HCT116 (cell line): ENCODE measurements around the gene AGAP1. TPM values are rescaled to one million over a fixed set of nuclear protein-coding genes. Genes with fewer than 3 reads are reported as not detected.

Experiments used
- ATAC-seq: fragments of 200-7000 bp; cut with Tn5 transposase; 2 replicates; pipeline ENCODE4 v1.9.1; 2020; ENCODE audit warnings: mild to moderate bottlenecking, moderate library complexity
- BruUV-seq: library from RNA; stranded (reverse); fragments of 400-500 nt; replicated peaks from 2 replicates; lab custom pipeline; 2021; lab: Mats Ljungman, UMichigan
- CTCF ChIA-PET: fragments of 300-600 bp; sonication (Branson Sonifier 250); formaldehyde crosslinking; loops from one replicate; lab custom pipeline; 2021; ENCODE audit warnings: antibody characterized with exemption; lab: Charles Lee
- POLR2A ChIA-PET: fragments of 300-600, 350-600 bp; sonication (Branson Sonifier 250); formaldehyde crosslinking; loops from one replicate; lab custom pipeline; 2021; ENCODE audit warnings: antibody characterized with exemption; lab: Charles Lee
- RAD21 ChIA-PET, 2 experiments: fragments of 300-600 bp; sonication (Branson Sonifier 250); formaldehyde crosslinking; loops; one replicate each; lab custom pipeline; 2023; ENCODE audit warnings: low total read pairs in 2 of 2; ENCODE audit not compliant: uncharacterized antibody in 2 of 2, unreplicated experiment in 2 of 2, low non-redundant PET in 1 of 2; lab: Charles Lee
- DNase-seq: peaks from one replicate; pipeline ENCODE4 v3.0.0-alpha.2; 2010; ENCODE audit warnings: low read depth, low spot score
- H2AFZ ChIP-seq: fragments of 200-600 bp; shearing (Covaris generic), sonication (generic); 2 replicates; pipeline ENCODE4 v1.6.1; 2017; ENCODE audit warnings: low read depth, mixed run types, mixed read lengths, antibody characterized with exemption, low read length; ENCODE audit not compliant: poor library complexity, severe bottlenecking
- H3K27ac ChIP-seq: 2 replicates; pipeline ENCODE4 v1.5.1; 2012; ENCODE audit warnings: low read depth, low read length
- H3K27me3 ChIP-seq: fragments of 200-600 bp; sonication (generic); 2 replicates; pipeline ENCODE4 v1.6.1; 2016; ENCODE audit warnings: mixed run types, low read length, mixed read lengths; ENCODE audit not compliant: insufficient read depth
- H3K36me3 ChIP-seq, 2 experiments: fragments of 200-500 bp in 1 of 2; fragments of 200-600 bp in 1 of 2; sonication (Bioruptor generic) in 1 of 2; sonication (generic) in 1 of 2; 2 replicates each; pipeline versions ENCODE4 v1.5.1 to v1.6.1; 2014 to 2016; ENCODE audit warnings: low read length in 2 of 2, inconsistent platforms in 1 of 2, mixed read lengths in 1 of 2, mixed run types in 1 of 2; ENCODE audit not compliant: insufficient read depth in 2 of 2, control insufficient read depth in 1 of 2
- H3K4me1 ChIP-seq, 2 experiments: fragments of 200-600 bp in 1 of 2; sonication (generic) in 1 of 2; 2 replicates each; pipeline versions ENCODE4 v1.5.1 to v1.6.1; 2012 to 2017; ENCODE audit warnings: low read length in 2 of 2, inconsistent platforms in 1 of 2, mild to moderate bottlenecking in 1 of 2, mixed read lengths in 1 of 2, mixed run types in 1 of 2, moderate library complexity in 1 of 2; ENCODE audit not compliant: insufficient read depth in 2 of 2, control insufficient read depth in 1 of 2
- H3K4me2 ChIP-seq: fragments of 200-600 bp; sonication (generic); 2 replicates; pipeline ENCODE4 v1.6.1; 2017; ENCODE audit warnings: mixed run types, low read length, mixed read lengths
- H3K4me3 ChIP-seq, 2 experiments: fragments of 200-600 bp in 1 of 2; sonication (generic) in 1 of 2; replicated peaks in 1 of 2; 2 replicates each; pipeline ENCODE4 v1.5.1; 2011 to 2016; ENCODE audit warnings: low read length in 2 of 2, control low read depth in 1 of 2, low read depth in 1 of 2, mild to moderate bottlenecking in 1 of 2, mixed read lengths in 1 of 2, mixed run types in 1 of 2
- H3K79me2 ChIP-seq: fragments of 200-600 bp; sonication (generic); 2 replicates; pipeline ENCODE4 v1.6.1; 2017; ENCODE audit warnings: mild to moderate bottlenecking, mixed run types, low read length, moderate library complexity, mixed read lengths; ENCODE audit not compliant: insufficient read depth
- H3K9ac ChIP-seq: fragments of 200-600 bp; sonication (generic); 2 replicates; pipeline ENCODE4 v1.6.1; 2016; ENCODE audit warnings: low read length, mixed read lengths
- H3K9me2 ChIP-seq: fragments of 200-600 bp; sonication (generic), shearing (Covaris generic); 2 replicates; pipeline ENCODE4 v1.6.1; 2017; ENCODE audit warnings: mixed run types, mild to moderate bottlenecking, moderate library complexity; ENCODE audit not compliant: insufficient read depth
- H3K9me3 ChIP-seq, 2 experiments: fragments of 200-500 bp in 1 of 2; fragments of 200-600 bp in 1 of 2; sonication (Bioruptor generic) in 1 of 2; sonication (generic) in 1 of 2; 2 replicates each; pipeline ENCODE4 v1.6.1; 2014 to 2017; ENCODE audit warnings: low read length in 2 of 2, mixed read lengths in 2 of 2, inconsistent platforms in 1 of 2, low read depth in 1 of 2, mild to moderate bottlenecking in 1 of 2, mixed run types in 1 of 2, moderate library complexity in 1 of 2; ENCODE audit not compliant: control insufficient read depth in 1 of 2, insufficient read depth in 1 of 2
- H4K20me1 ChIP-seq: fragments of 200-600 bp; sonication (generic), shearing (Covaris generic); 2 replicates; pipeline ENCODE4 v1.6.1; 2017; ENCODE audit warnings: mixed run types, mild to moderate bottlenecking, moderate library complexity; ENCODE audit not compliant: insufficient read depth
- CBX3 ChIP-seq: IDR thresholded peaks from 2 replicates; pipeline ENCODE4 v1.6.1; 2012; ENCODE audit warnings: low read depth
- CEBPB ChIP-seq: IDR thresholded peaks from 2 replicates; pipeline ENCODE4 v1.6.1; 2012; ENCODE audit warnings: low read depth
- CTCF ChIP-seq, 3 experiments: fragments of 200-600 bp in 1 of 3; sonication (generic) in 1 of 3; IDR thresholded peaks in 2 of 3; conservative IDR thresholded peaks in 1 of 3; 2 replicates each; pipeline ENCODE4 v1.5.1; 2012 to 2017; ENCODE audit warnings: low read depth in 2 of 3, low read length in 2 of 3, antibody characterized with exemption in 1 of 3, borderline replicate concordance in 1 of 3, control low read depth in 1 of 3, mild to moderate bottlenecking in 1 of 3, mixed read lengths in 1 of 3, mixed run types in 1 of 3, moderate library complexity in 1 of 3; ENCODE audit not compliant: insufficient read depth in 1 of 3
- ELF1 ChIP-seq: IDR thresholded peaks from 2 replicates; pipeline ENCODE4 v1.6.1; 2012; ENCODE audit warnings: low read depth, borderline replicate concordance
- EZH2 ChIP-seq: fragments of 200-600 bp; sonication (generic); IDR thresholded peaks from 2 replicates; pipeline ENCODE4 v1.6.1; 2017; ENCODE audit warnings: antibody characterized with exemption, mixed run types
- EZH2phosphoT487 ChIP-seq: fragments of 200-600 bp; IDR thresholded peaks from 2 replicates; pipeline ENCODE4 v1.6.1; 2018; ENCODE audit warnings: antibody characterized with exemption, borderline replicate concordance
- FOSL1 ChIP-seq: IDR thresholded peaks from 2 replicates; pipeline ENCODE4 v1.6.1; 2012; ENCODE audit warnings: low read depth
- JUND ChIP-seq: IDR thresholded peaks from 2 replicates; pipeline ENCODE4 v1.6.1; 2012
- SRF ChIP-seq: IDR thresholded peaks from 2 replicates; pipeline ENCODE4 v1.6.1; 2012; ENCODE audit warnings: low read depth
- TCF7L2 ChIP-seq: IDR thresholded peaks from 2 replicates; pipeline ENCODE4 v1.7.0; 2011; ENCODE audit warnings: borderline replicate concordance, inconsistent platforms; ENCODE audit not compliant: insufficient read depth, insufficient read length; ENCODE audit errors: extremely low read depth
- YY1 ChIP-seq: IDR thresholded peaks from 2 replicates; pipeline ENCODE4 v1.6.1; 2011; ENCODE audit warnings: low read length, low read depth, moderate library complexity, mild to moderate bottlenecking; ENCODE audit not compliant: insufficient replicate concordance; ENCODE audit errors: extremely low read depth
- ZFX ChIP-seq: fragments of 450-650 bp; IDR thresholded peaks from 2 replicates; pipeline ENCODE4 v1.6.1; 2017
- ZNF274 ChIP-seq: fragments of 200-500 bp; sonication (Bioruptor generic); IDR thresholded peaks from 2 replicates; pipeline ENCODE4 v1.6.1; 2014; ENCODE audit warnings: mild to moderate bottlenecking, low read depth, low read length, inconsistent platforms
- intact Hi-C: fragments of 100-400 bp; cut with micrococcal nuclease; formaldehyde crosslinking; loops from 2 replicates; pipeline ENCODE4 v1.10.0; 2022
- total RNA-seq: library from RNA; stranded (reverse); gene quantifications from one replicate; pipeline ENCODE4 v1.2.1, GENCODE V29; 2021; ENCODE audit not compliant: unreplicated experiment

AGAP1 gene
- total RNA-seq, 1 experiment from 2014 or later, result 43.8 TPM

- TF ChIP-seq TCF7L2 (no peak), FOSL1 (no peak), SRF (no peak)
These were observed 443.2 kb downstream of the AGAP1 start (continued) for GRCh38 chr2:235937087-235937486.

GRCh38 chr2:235937526-235937925 is 443.7 kb downstream of the AGAP1 start:
- Histone ChIP-seq H3K27me3 (no peaks in the 10 kb centered on the region), H2AFZ (no peak overlapping the region), H3K27ac (no peak overlapping the region), H3K9me2 (no peaks in the 10 kb centered on the region), H3K79me2 (no peaks in the 10 kb centered on the region), H3K36me3 (peaks cover 0 to 11% of the 10 kb centered on the region in 2 experiments; a peak in 1 of 4 replicates), H3K9me3 (no peaks in the 10 kb centered on the region), H3K4me3 (no peak overlapping the region), H3K4me1 (peaks cover 5 to 11% of the 10 kb centered on the region in 2 experiments; a peak in 2 of 4 replicates), H3K9ac (no peak overlapping the region), H4K20me1 (no peaks in the 10 kb centered on the region), H3K4me2 (no peak overlapping the region)
- RAD21 ChIA-PET, result no interaction called here
- ATAC-seq (no peak), DNase-seq (no peak)
- intact Hi-C loops, result no loop called here
- CTCF ChIA-PET, result no interaction called here
- POLR2A ChIA-PET, result no interaction called here
- no TSS peak for BruUV-seq
- no peak for TF ChIP-seq TCF7L2
- no peak for TF ChIP-seq EZH2
- TF ChIP-seq ZNF274, result no peak
- no peak for TF ChIP-seq ZFX
- no peak for TF ChIP-seq EZH2phosphoT487
- TF ChIP-seq CBX3, result no peak
- no peak for TF ChIP-seq YY1
- no peak for TF ChIP-seq ELF1
- TF ChIP-seq CTCF (IDR thresholded peaks at IDR 0.05 in 2 of 3, conservative IDR thresholded peaks at IDR 0.05 in 1 of 3; ENCODE audit: borderline replicate concordance in 1 of 3, insufficient read depth in 1 of 3, low read depth in 2 of 3, low read length in 2 of 3), result no peak
- TF ChIP-seq SRF, result no peak
- no peak for TF ChIP-seq CEBPB
- no peak for TF ChIP-seq JUND
